Trophoblast cell (in vitro differentiated cells and primary cell): ENCODE results near the gene B3GLCT.

Experiments
- DNase-seq, 2 donors: peaks; one replicate each; pipeline ENCODE4 v3.0.0-alpha.2; 2016
- H2AFZ ChIP-seq: 2 replicates; pipeline ENCODE4 v1.6.1; 2013; ENCODE audit warnings: low read length, moderate library complexity, mild to moderate bottlenecking; ENCODE audit not compliant: insufficient read depth, poor library complexity
- H2AK5ac ChIP-seq: 2 replicates; pipeline ENCODE4 v1.6.1; 2013; ENCODE audit warnings: mild to moderate bottlenecking, low read length
- H2BK120ac ChIP-seq: 2 replicates; pipeline ENCODE4 v1.6.1; 2013; ENCODE audit warnings: low read length, mild to moderate bottlenecking, moderate library complexity; ENCODE audit not compliant: insufficient read depth, poor library complexity
- H2BK12ac ChIP-seq: 2 replicates; pipeline ENCODE4 v1.6.1; 2013; ENCODE audit warnings: mild to moderate bottlenecking, low read length, moderate library complexity
- H2BK5ac ChIP-seq: 2 replicates; pipeline ENCODE4 v1.6.1; 2013; ENCODE audit warnings: low read length, low read depth, moderate library complexity, mild to moderate bottlenecking; ENCODE audit not compliant: poor library complexity
- H3K14ac ChIP-seq: 2 replicates; pipeline ENCODE4 v1.6.1; 2013; ENCODE audit warnings: mild to moderate bottlenecking, low read length
- H3K18ac ChIP-seq: 2 replicates; pipeline ENCODE4 v1.6.1; 2013; ENCODE audit warnings: mild to moderate bottlenecking, low read length
- H3K23ac ChIP-seq: 2 replicates; pipeline ENCODE4 v1.6.1; 2013; ENCODE audit warnings: low read length
- H3K27ac ChIP-seq: 2 replicates; pipeline ENCODE4 v1.5.1; 2013; ENCODE audit warnings: low read depth, mild to moderate bottlenecking, inconsistent platforms, low read length, moderate library complexity
- H3K27me3 ChIP-seq: 2 replicates; pipeline ENCODE4 v1.6.1; 2013; ENCODE audit warnings: inconsistent platforms, mild to moderate bottlenecking, low read length, moderate library complexity; ENCODE audit not compliant: insufficient read depth
- H3K36me3 ChIP-seq, 2 experiments: 1 replicate in 1 of 2; 2 replicates in 1 of 2; pipeline ENCODE4 v1.6.1; 2013; ENCODE audit warnings: low read length in 2 of 2, mild to moderate bottlenecking in 2 of 2, moderate library complexity in 1 of 2; ENCODE audit not compliant: insufficient read depth in 2 of 2, control insufficient read depth in 1 of 2
- H3K4ac ChIP-seq: 2 replicates; pipeline ENCODE4 v1.6.1; 2013; ENCODE audit warnings: low read depth, mild to moderate bottlenecking, low read length, moderate library complexity
- H3K4me1 ChIP-seq, 2 experiments: 1 replicate in 1 of 2; 2 replicates in 1 of 2; pipeline ENCODE4 v1.6.1; 2013; ENCODE audit warnings: low read length in 2 of 2, mild to moderate bottlenecking in 2 of 2, moderate library complexity in 1 of 2; ENCODE audit not compliant: insufficient read depth in 2 of 2, control insufficient read depth in 1 of 2
- H3K4me2 ChIP-seq: 2 replicates; pipeline ENCODE4 v1.6.1; 2013; ENCODE audit warnings: inconsistent platforms, mild to moderate bottlenecking, low read length, moderate library complexity
- H3K4me3 ChIP-seq: 2 replicates; pipeline ENCODE4 v1.5.1; 2013; ENCODE audit warnings: mild to moderate bottlenecking, low read depth, low read length, inconsistent platforms
- H3K79me1 ChIP-seq: one replicate; pipeline ENCODE4 v1.6.1; 2013; ENCODE audit warnings: low read length
- H3K79me2 ChIP-seq: 2 replicates; pipeline ENCODE4 v1.6.1; 2013; ENCODE audit warnings: low read length, mild to moderate bottlenecking; ENCODE audit not compliant: control insufficient read depth, insufficient read depth, poor library complexity
- H3K9ac ChIP-seq: 2 replicates; pipeline ENCODE4 v1.6.1; 2013; ENCODE audit warnings: mild to moderate bottlenecking, low read length
- H3K9me3 ChIP-seq: 2 replicates; pipeline ENCODE4 v1.6.1; 2013; ENCODE audit warnings: low read depth, mild to moderate bottlenecking, control low read depth, inconsistent platforms, low read length; ENCODE audit not compliant: insufficient read depth
- H4K12ac ChIP-seq: 2 replicates; pipeline ENCODE4 v1.6.1; 2013; ENCODE audit warnings: low read depth, mild to moderate bottlenecking, low read length, moderate library complexity
- H4K8ac ChIP-seq: 2 replicates; pipeline ENCODE4 v1.6.1; 2013; ENCODE audit warnings: low read depth, mild to moderate bottlenecking, low read length, moderate library complexity
- H4K91ac ChIP-seq: one replicate; pipeline ENCODE4 v1.6.1; 2013; ENCODE audit warnings: low read depth, mild to moderate bottlenecking, low read length, moderate library complexity
- WGBS: extraction: QIAGEN DNeasy Blood & Tissue Kit; methylation state at CpG from one replicate; pipeline ENCODE4 v1.1.7; 2013; ENCODE audit warnings: missing lambda C conversion rate; ENCODE audit not compliant: insufficient read length, insufficient coverage; ENCODE audit errors: extremely low coverage; 5-methylcytosine and 5-hydroxymethylcytosine counted together

The B3GLCT gene

DNA sequence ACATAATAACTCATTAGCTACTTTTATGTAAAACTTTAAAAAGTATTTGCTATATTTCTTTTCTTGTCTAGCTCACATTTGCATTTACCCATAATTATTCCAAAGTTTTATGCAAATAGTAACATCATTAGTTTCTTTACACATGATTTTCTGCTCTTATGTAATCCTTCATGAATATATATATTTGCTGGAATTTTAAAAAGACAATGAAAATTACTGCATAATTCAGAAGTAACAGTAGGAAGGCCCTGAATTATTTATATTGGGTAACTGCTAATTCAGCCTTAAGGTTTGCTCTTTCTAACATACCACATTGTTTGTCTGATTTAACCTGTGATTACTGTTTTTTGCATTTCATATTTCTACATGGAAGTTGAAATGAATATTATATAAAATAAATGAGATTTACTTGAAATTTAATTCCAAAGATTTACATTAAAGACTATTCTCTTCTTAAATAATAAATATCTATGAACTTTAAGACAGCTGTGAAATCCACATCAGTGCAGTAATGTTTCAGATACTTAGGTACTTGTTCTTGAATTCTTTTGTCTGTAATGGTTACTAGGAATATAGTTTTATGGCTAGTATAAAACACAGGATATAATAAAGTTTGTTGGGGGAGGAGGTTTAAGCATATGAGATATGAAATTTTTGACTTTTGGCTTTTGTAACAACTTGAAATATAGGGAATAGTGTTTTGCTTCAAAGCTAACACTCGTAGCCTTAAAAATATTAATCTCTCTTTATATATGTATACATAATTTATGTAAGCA is 46.0 kb downstream of the B3GLCT start:
- Histone ChIP-seq H2BK12ac (no peak overlapping the region), H3K4me2 (no peak overlapping the region), H3K36me3 (no peaks in the 10 kb centered on the region), H3K27ac (no peak overlapping the region), H2AFZ (no peak overlapping the region), H3K4ac (no peak overlapping the region), H3K23ac (no peak overlapping the region), H3K18ac (no peak overlapping the region), H4K91ac (no peak overlapping the region), H3K9ac (no peak overlapping the region), H4K8ac (no peak overlapping the region), H2BK5ac (no peak overlapping the region), H4K12ac (no peak overlapping the region), H3K4me1 (no peaks in the 10 kb centered on the region), H3K79me1 (no peaks in the 10 kb centered on the region), H3K9me3 (no peaks in the 10 kb centered on the region), H2AK5ac (no peak overlapping the region), H2BK120ac (no peak overlapping the region), H3K4me3 (no peak overlapping the region), H3K14ac (no peak overlapping the region), H3K79me2 (no peaks in the 10 kb centered on the region), H3K27me3 (no peaks in the 10 kb centered on the region)
- DNase-seq: no peak
- no CpG with 5 or more reads among the region's 1 CpG for WGBS

DNA sequence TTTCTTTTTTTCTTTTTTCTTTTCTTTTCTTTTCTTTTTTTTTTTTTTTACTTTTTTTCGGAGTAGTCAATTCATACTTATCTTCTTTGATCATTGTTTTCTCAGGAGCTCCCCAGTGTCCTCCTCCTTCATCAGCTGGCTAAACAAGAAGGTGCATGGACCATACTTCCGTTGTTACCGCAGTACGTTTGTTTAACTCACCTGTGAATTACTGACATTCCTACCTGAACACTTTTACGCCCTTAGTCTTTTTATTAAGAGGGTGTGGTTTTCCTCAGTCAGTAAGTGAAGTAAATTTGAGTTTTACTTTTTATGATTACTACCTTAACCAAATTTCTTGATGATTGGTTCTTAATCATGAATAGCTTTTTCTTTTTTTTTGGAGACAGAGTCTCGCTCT is 47.1 kb downstream of the B3GLCT start:
- no peak for DNase-seq
- Histone ChIP-seq H3K4ac (no peak overlapping the region), H3K18ac (no peak overlapping the region), H2BK120ac (no peak overlapping the region), H4K8ac (no peak overlapping the region), H4K12ac (no peak overlapping the region), H3K27ac (no peak overlapping the region), H3K4me2 (no peak overlapping the region), H2AK5ac (no peak overlapping the region), H3K4me1 (no peaks in the 10 kb centered on the region), H2BK12ac (no peak overlapping the region), H3K14ac (no peak overlapping the region), H3K36me3 (no peaks in the 10 kb centered on the region), H3K4me3 (no peak overlapping the region), H3K9me3 (no peaks in the 10 kb centered on the region), H3K79me1 (no peaks in the 10 kb centered on the region), H3K27me3 (no peaks in the 10 kb centered on the region), H3K23ac (no peak overlapping the region), H2AFZ (no peak overlapping the region), H3K9ac (no peak overlapping the region), H4K91ac (no peak overlapping the region), H2BK5ac (no peak overlapping the region), H3K79me2 (no peaks in the 10 kb centered on the region)
- no CpG with 5 or more reads among the region's 6 CpGs for WGBS

DNA sequence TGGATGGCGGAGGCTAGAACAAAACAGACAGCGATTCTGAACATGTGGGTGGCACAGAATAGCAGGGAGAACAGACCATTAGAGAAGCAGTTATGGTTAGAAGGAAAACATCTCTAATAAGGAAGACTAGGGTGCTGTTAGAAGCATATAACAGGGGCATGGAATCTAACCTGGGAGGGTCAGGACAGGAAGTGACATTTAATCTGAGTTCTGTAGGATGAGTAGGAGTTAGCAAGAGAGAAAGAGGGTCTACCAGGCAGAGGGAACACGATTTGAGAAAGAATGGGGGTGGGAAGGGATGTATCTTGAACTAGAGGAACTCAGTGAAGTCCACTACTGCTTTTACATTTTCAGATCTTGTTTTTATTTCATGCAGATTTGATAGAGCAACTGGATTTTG is 48.6 kb downstream of the B3GLCT start:
- Histone ChIP-seq H4K91ac (no peak overlapping the region), H3K4ac (no peak overlapping the region), H3K4me1 (no peaks in the 10 kb centered on the region), H3K27ac (no peak overlapping the region), H3K18ac (no peak overlapping the region), H3K9ac (no peak overlapping the region), H2AK5ac (no peak overlapping the region), H2BK12ac (no peak overlapping the region), H2BK120ac (no peak overlapping the region), H3K4me3 (no peak overlapping the region), H3K9me3 (no peaks in the 10 kb centered on the region), H3K4me2 (no peak overlapping the region), H4K8ac (no peak overlapping the region), H3K79me2 (no peaks in the 10 kb centered on the region), H2BK5ac (no peak overlapping the region), H3K27me3 (no peaks in the 10 kb centered on the region), H3K79me1 (no peaks in the 10 kb centered on the region), H3K23ac (no peak overlapping the region), H3K14ac (no peak overlapping the region), H3K36me3 (no peaks in the 10 kb centered on the region), H2AFZ (no peak overlapping the region), H4K12ac (no peak overlapping the region)
- WGBS: no CpG with 5 or more reads among the region's 3 CpGs
- DNase-seq: no peak

DNA sequence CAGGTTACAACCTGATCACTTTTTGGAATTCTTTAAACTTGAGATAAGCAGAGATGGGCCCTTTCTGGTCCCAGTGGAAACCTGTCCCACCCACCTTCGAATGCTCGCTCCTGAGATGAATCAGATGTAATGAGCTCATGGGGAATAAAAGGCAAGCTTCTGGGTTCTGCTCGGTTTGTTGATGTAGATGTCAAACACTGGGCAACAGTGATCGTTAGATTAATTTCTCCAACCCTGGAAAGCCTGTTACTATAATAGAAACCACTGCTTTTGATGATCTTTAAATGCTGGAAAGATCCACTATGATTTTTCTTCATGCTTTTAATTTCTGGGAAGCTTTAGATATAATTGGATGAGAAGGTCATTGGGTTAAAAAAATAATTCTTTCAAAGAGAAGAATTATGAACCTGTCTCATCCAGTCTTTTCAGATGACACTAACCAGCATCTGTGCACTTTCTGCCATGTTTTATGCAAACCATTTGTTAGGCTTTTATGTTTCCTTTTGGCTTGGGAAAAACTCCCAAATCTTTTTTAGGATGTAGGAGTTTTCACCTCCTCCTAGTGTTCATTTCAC is 49.3 kb downstream of the B3GLCT start:
- Histone ChIP-seq H3K18ac (no peak overlapping the region), H3K4me2 (no peak overlapping the region), H4K8ac (no peak overlapping the region), H4K91ac (no peak overlapping the region), H2AFZ (no peak overlapping the region), H3K4me1 (no peaks in the 10 kb centered on the region), H2BK12ac (no peak overlapping the region), H4K12ac (no peak overlapping the region), H2BK120ac (no peak overlapping the region), H3K14ac (no peak overlapping the region), H3K4ac (no peak overlapping the region), H2AK5ac (no peak overlapping the region), H3K9ac (no peak overlapping the region), H2BK5ac (no peak overlapping the region), H3K27ac (no peak overlapping the region), H3K79me2 (no peaks in the 10 kb centered on the region), H3K79me1 (no peaks in the 10 kb centered on the region), H3K23ac (no peak overlapping the region), H3K9me3 (no peaks in the 10 kb centered on the region), H3K27me3 (no peaks in the 10 kb centered on the region), H3K36me3 (no peaks in the 10 kb centered on the region), H3K4me3 (no peak overlapping the region)
- WGBS: no CpG with 5 or more reads among the region's 4 CpGs
- DNase-seq: no peak
